Smooth muscle cell of the brain vasculature (primary cell): ENCODE results near the gene EAPP.
"Not testable (repeated sequence)": the region's sequence is repeated elsewhere in the genome, so short reads cannot be mapped to it uniquely, and the experiment has no call there.

Experiments used
- DNase-seq: peaks from one replicate; pipeline ENCODE4 v3.0.0-alpha.2; 2012; ENCODE audit warnings: low read depth, low spot score

The EAPP gene

DNA sequence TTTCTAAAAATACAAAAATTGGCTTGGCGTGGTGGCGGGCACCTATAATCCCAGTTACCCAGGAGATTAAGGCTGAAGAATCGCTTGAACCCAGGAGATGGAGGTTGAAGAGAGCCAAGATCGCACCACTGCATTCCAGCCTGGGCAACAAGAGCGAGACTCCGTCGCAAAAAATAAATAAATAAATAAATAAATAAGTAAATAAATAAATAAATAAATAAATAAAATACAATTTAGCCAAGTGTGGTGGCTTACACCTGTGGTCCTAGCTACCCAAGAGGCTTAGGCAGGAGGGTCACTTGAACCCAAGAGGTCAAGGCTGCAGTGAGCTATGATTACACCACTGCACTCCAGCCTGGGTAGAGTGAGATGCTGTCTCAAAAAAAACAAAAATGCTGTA, 51.0 kb downstream of the EAPP start:
- no peak for DNase-seq

DNA sequence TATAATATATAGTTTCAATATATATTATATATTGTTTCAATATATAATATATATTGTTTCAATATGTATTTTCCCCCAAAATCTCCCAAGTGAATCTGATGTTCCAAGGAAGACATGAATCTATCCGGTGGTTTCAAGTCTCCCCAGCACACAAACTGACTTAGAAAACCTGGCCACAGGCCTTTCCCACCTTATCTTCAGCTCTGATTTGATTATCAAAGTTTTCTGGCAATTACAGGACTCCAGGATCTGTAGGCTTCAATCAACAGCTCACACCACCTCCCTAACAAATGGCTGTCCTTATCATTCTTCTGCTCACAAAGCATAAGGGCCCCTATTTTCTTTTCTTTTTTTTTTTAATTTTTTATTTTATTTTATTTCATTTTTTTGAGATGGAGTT, 54.8 kb downstream of the EAPP start:
- no peak for DNase-seq

GRCh38 chr14:34482463-34482862, 57.0 kb downstream of the EAPP start:
- DNase-seq, result no peak

DNA sequence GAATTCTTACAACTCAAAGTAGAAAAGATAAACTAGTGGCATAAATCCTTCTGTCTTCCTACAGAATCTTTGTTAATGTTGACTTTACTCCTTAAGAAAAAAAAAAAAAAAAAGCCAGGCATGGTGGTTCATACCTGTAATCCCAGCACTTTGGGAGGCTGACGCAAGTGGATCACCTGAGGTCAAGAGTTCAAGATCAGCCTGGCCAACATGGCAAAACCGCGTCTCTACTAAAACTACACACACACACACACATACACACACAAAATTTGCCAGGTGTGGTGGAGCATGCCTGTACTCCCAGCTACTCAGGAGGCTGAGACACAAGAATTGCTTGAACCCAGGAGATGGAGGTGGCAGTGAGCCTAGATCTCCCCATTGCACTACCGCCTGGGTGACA, 59.8 kb downstream of the EAPP start:
- no peak for DNase-seq

DNA sequence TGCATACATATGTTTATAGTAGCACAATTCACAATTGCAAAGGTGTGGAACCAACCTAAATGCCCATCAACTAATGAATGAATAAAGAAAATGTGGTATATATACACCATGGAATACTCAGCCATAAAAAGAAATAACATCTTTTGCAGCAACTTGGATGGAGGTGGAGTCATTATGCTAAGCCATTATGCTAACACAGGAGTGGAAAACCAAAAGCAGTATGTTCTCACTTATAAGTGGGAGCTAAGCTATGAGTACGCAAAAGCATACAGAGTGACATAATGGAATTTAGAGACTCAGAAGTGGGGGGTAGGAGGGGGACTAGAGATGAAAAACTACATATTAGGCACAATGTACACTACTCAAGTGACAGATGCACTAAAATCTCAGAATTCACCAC, 61.2 kb downstream of the EAPP start:
- no peak for DNase-seq

GRCh38 chr14:34476036-34476435, 63.5 kb downstream of the EAPP start:
- DNase-seq, result not testable (repeated sequence)

- DNase-seq, result no peak
These were observed 64.3 kb downstream of the EAPP start for GRCh38 chr14:34475163-34475562.

DNA sequence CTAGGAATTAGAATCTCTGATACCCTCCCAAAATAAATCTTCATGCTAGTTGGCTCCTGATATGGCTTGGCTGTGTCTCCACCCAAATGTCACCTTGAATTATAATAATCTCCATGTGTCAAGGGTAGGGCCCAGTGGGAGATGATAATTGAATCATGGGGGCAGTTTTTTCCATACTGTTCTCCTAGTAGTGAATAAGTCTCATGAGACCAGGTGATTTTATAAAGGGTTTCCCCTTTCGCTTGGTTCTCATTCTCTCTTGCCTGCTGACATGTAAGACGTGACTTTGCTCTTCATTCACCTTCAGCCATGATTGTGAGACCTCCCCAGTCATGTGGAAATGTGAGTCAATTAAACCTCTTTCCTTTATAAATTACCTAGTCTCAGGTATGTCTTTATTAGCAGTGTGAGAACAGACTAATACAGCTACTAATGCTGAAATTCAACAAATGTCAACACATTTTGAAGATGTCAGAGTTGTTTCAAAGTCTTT, 65.3 kb downstream of the EAPP start:
- DNase-seq, result no peak

GRCh38 chr14:34472706-34473279, 66.7 kb downstream of the EAPP start:
- DNase-seq, result no peak

GRCh38 chr14:34470319-34470718, 69.2 kb downstream of the EAPP start:
- DNase-seq, result no peak

DNA sequence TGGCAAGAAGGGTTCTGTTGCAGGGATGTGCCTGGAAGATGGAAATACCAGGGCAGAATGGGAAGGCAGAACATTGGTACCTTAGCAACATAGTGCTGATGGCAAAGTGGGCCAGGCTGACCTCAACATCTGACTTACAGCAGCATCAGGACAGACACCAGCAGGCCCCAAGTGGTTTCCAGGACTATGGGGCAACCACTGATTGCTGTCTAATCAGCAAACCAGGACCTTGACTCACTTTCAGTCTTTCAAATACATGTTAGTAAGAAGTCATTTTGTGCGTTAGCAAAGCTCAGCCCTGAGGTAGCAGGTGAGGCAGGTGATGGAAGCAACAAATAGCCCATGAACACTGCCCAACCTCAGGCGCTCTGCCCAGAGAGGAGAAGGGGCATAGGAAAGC, 72.8 kb downstream of the EAPP start:
- DNase-seq, result no peak
